Muscle layer of colon (tissue), 2 donors: ENCODE results near the gene IBSP.

ENCODE experiments used
- H3K27ac ChIP-seq: one replicate; pipeline ENCODE4 v1.7.0; 2013; ENCODE audit warnings: low read depth, mild to moderate bottlenecking, low read length, moderate library complexity
- H3K27me3 ChIP-seq, 2 donors: one replicate each; pipeline ENCODE4 v1.7.0; 2013; ENCODE audit warnings: low read length in 2 of 2, mild to moderate bottlenecking in 2 of 2; ENCODE audit not compliant: insufficient read depth in 2 of 2, control insufficient read depth in 1 of 2
- H3K36me3 ChIP-seq: one replicate; pipeline ENCODE4 v1.7.0; 2013; ENCODE audit warnings: mild to moderate bottlenecking, low read length; ENCODE audit not compliant: insufficient read depth
- H3K4me1 ChIP-seq: one replicate; pipeline ENCODE4 v1.7.0; 2013; ENCODE audit warnings: mild to moderate bottlenecking, low read length; ENCODE audit not compliant: insufficient read depth
- H3K4me3 ChIP-seq, 2 donors: one replicate each; pipeline ENCODE4 v1.7.0; 2013; ENCODE audit warnings: low read length in 2 of 2, low read depth in 1 of 2, mild to moderate bottlenecking in 1 of 2, moderate library complexity in 1 of 2
- H3K9ac ChIP-seq: one replicate; pipeline ENCODE4 v1.7.0; 2013; ENCODE audit warnings: low read length
- H3K9me3 ChIP-seq: one replicate; pipeline ENCODE4 v1.7.0; 2013; ENCODE audit warnings: mild to moderate bottlenecking, low read length
- donor health status: abdominal sarcoma.
- donor health status: Adenocarcinoma of cecum.

IBSP gene

GRCh38 chr4:87799301-87800113 lies at the start of gene IBSP:
Gene IBSP (plus strand): TSS chr4:87799554. CDS start chr4:87802362, 2,808 bp downstream.
- H3K27ac ChIP-seq: no peak within 1 kb of the TSS
- no peaks in the 10 kb centered on the region for H3K4me1 ChIP-seq
- no peak within 1 kb of the TSS for H3K4me3 ChIP-seq
- H3K9me3 ChIP-seq: no peaks in the 10 kb centered on the region
- no peak within 1 kb of the TSS for H3K9ac ChIP-seq
- no peaks in the 10 kb centered on the region for H3K27me3 ChIP-seq
- no peaks in the 10 kb centered on the region for H3K36me3 ChIP-seq

- H3K36me3 ChIP-seq: no peaks in the 10 kb centered on the region
- H3K4me3 ChIP-seq: no peak overlapping the region
- H3K4me1 ChIP-seq: no peaks in the 10 kb centered on the region
- no peaks in the 10 kb centered on the region for H3K27me3 ChIP-seq
- no peak overlapping the region for H3K27ac ChIP-seq
- H3K9ac ChIP-seq: no peak overlapping the region
- no peaks in the 10 kb centered on the region for H3K9me3 ChIP-seq
Measured at GRCh38 chr4:87749883-87750282, 49.5 kb upstream of the IBSP start.

- Histone ChIP-seq H3K27ac (no peak overlapping the region), H3K9me3 (no peaks in the 10 kb centered on the region), H3K27me3 (no peaks in the 10 kb centered on the region), H3K4me1 (no peaks in the 10 kb centered on the region), H3K36me3 (no peaks in the 10 kb centered on the region), H3K9ac (no peak overlapping the region), H3K4me3 (no peak overlapping the region)
Measured at GRCh38 chr4:87758270-87758669, 41.1 kb upstream of the IBSP start.

DNA sequence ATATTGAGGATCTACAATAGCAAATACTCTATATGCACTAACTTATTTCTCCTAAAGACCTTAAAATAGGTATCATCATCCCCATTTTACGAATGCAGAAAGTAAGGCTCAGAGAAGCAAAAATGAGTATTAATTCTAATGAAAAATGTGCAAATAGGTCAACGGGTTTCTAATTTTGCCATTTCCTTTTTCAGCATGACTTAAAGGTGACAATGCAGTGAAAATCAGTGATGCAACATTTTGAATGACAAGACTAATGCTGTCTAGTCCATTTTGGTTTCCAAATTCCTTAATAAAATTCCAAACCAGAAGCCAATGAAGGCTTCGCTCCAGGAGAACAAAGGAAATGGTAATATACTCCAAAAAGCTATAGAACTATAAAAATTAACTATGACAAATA lies 37.0 kb upstream of the IBSP start:
- Histone ChIP-seq H3K27ac (no peak overlapping the region), H3K27me3 (no peaks in the 10 kb centered on the region), H3K4me3 (no peak overlapping the region), H3K9ac (no peak overlapping the region), H3K9me3 (no peaks in the 10 kb centered on the region), H3K36me3 (no peaks in the 10 kb centered on the region), H3K4me1 (no peaks in the 10 kb centered on the region)

- no peaks in the 10 kb centered on the region for H3K9me3 ChIP-seq
- no peaks in the 10 kb centered on the region for H3K36me3 ChIP-seq
- H3K4me3 ChIP-seq: no peak overlapping the region
- H3K4me1 ChIP-seq: no peaks in the 10 kb centered on the region
- H3K27me3 ChIP-seq: no peaks in the 10 kb centered on the region
- H3K27ac ChIP-seq: no peak overlapping the region
- H3K9ac ChIP-seq: no peak overlapping the region
Measured at GRCh38 chr4:87781569-87781968, 17.8 kb upstream of the IBSP start.

DNA sequence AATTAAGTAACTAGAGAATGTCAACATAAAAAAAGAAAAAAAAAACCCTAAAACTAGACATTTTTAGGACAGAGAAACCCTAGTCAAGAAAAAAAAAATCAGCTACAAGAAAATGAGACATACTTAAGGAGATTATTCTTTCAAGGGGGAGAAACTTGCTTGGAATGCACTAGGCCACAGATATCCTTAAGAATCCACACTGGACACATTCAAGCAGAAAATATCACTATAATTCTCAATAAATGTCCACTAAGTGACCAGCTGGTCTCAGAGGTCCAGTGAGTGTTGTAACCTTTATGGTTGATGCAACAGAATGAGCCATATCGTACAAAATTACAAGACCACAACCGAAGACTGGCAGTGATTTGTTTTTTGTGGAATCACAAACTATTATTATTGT lies 15.6 kb upstream of the IBSP start:
- Histone ChIP-seq H3K4me3 (no peak overlapping the region), H3K4me1 (no peaks in the 10 kb centered on the region), H3K36me3 (no peaks in the 10 kb centered on the region), H3K9me3 (no peaks in the 10 kb centered on the region), H3K27me3 (no peaks in the 10 kb centered on the region), H3K27ac (no peak overlapping the region), H3K9ac (no peak overlapping the region)

DNA sequence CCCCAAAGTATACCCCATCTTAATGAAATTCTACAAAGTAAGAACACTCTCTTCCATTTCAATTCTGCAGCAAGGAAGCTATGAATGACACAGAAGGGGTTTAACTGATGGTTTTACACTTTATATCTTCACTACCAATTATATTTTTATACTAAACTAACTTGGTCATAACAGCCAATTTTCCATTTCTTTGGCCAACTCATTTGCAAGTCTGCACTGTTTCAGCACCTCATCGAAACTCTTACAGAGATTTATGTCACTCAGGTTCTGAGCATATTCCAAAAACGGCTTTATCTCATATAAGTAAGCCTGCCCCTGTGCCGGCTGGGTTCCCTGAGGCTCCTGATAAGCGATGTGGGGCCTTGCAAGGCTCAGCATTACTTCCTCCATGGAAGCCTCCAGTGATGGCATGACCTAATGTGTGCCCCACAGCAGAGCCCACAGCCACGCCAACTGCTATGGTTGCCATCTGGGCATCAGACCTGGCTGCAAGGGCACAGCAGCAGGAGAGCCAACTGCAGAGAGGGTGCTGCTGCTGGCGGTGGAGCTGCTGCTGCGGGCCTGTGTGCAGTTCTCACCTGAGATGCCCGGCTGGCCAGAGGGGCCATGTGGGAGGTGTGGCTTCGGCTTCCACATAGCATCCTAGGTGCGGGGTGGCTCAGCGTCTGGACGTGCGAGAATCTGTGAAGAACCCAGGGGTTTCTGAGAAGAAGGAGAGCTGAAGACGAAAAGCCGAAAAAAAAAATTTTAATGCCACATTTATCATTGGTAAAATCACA lies 13.4 kb upstream of the IBSP start:
- Histone ChIP-seq H3K27me3 (no peaks in the 10 kb centered on the region), H3K36me3 (no peaks in the 10 kb centered on the region), H3K9ac (no peak overlapping the region), H3K27ac (no peak overlapping the region), H3K4me1 (no peaks in the 10 kb centered on the region), H3K9me3 (no peaks in the 10 kb centered on the region), H3K4me3 (no peak overlapping the region)

- Histone ChIP-seq H3K27me3 (no peaks in the 10 kb centered on the region), H3K27ac (no peak overlapping the region), H3K9me3 (no peaks in the 10 kb centered on the region), H3K4me1 (no peaks in the 10 kb centered on the region), H3K4me3 (no peak overlapping the region), H3K9ac (no peak overlapping the region), H3K36me3 (no peaks in the 10 kb centered on the region)
Measured at GRCh38 chr4:87802858-87803257, 3.5 kb downstream of the IBSP start.

GRCh38 chr4:87803421-87803820 lies 4.1 kb downstream of the IBSP start:
- Histone ChIP-seq H3K9me3 (no peaks in the 10 kb centered on the region), H3K4me1 (no peaks in the 10 kb centered on the region), H3K27me3 (no peaks in the 10 kb centered on the region), H3K4me3 (no peak overlapping the region), H3K36me3 (no peaks in the 10 kb centered on the region), H3K9ac (no peak overlapping the region), H3K27ac (no peak overlapping the region)

- H3K4me1 ChIP-seq: no peaks in the 10 kb centered on the region
- H3K4me3 ChIP-seq: no peak overlapping the region
- H3K36me3 ChIP-seq: no peaks in the 10 kb centered on the region
- H3K9ac ChIP-seq: no peak overlapping the region
- no peaks in the 10 kb centered on the region for H3K27me3 ChIP-seq
- H3K27ac ChIP-seq: no peak overlapping the region
- no peaks in the 10 kb centered on the region for H3K9me3 ChIP-seq
Measured at GRCh38 chr4:87804871-87805270, 5.5 kb downstream of the IBSP start.

GRCh38 chr4:87805971-87806370 lies 6.6 kb downstream of the IBSP start:
- H3K36me3 ChIP-seq: no peaks in the 10 kb centered on the region
- no peak overlapping the region for H3K27ac ChIP-seq
- no peaks in the 10 kb centered on the region for H3K4me1 ChIP-seq
- no peak overlapping the region for H3K9ac ChIP-seq
- no peaks in the 10 kb centered on the region for H3K27me3 ChIP-seq
- no peak overlapping the region for H3K4me3 ChIP-seq
- no peaks in the 10 kb centered on the region for H3K9me3 ChIP-seq
